GM18858 (cell line): ENCODE results near the gene RNF207.

Experiments
- ATAC-seq: cut with Tn5 transposase; IDR thresholded peaks from one replicate; pipeline ENCODE4 v1.9.1; 2021; ENCODE audit not compliant: unreplicated experiment

The RNF207 gene

DNA sequence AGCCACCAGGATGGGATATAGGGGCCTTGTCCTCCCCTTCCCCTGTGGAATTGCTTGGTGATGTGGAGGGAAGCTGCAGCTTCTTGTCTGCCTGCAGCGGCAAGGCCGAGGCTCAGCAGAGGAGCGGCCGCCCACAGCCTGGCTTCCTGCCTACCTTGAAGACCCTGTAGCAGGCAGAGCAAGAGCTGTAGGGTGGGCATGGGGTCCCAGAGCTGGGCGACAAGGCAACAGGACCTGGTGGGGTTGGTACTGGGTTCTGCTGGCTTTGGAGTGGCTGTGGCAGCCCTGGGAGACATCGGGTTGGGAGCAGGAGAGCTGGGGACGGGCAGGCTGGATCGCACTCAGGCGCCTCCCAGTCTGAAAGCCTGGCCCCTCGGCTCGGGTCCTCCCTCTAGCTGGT is 60.7 kb downstream of the RNF207 start:
- no peak for ATAC-seq

DNA sequence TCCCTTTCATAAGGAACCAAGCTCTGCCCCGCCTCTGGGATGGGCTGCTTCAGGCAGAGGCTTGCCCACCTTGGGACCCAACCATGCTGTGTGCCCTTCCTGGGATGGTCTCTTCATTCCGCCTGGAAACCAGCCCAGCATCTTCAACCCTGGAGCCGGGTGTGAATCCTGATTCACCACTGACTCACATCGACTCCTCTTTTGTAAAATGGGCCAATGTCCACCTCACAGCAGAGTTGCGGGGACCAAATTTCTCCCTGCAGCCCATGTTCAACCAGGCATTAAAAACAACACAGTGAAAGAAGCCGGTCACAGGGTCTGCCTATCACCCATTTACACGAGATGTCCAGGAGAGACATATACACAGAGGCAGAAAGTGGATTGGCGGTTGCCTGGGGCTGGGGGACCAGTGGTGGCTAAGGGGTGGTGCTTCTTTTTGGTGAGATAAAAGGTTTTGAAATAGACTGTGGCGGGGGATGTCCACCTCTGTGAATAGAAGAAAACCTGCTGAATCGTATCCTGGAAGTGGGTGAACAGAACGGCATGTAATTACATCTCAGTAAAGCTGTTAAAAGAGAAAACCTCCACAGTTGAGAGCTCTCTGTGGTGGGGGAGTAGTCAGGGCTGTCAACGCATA is 61.9 kb downstream of the RNF207 start:
- no peak for ATAC-seq

DNA sequence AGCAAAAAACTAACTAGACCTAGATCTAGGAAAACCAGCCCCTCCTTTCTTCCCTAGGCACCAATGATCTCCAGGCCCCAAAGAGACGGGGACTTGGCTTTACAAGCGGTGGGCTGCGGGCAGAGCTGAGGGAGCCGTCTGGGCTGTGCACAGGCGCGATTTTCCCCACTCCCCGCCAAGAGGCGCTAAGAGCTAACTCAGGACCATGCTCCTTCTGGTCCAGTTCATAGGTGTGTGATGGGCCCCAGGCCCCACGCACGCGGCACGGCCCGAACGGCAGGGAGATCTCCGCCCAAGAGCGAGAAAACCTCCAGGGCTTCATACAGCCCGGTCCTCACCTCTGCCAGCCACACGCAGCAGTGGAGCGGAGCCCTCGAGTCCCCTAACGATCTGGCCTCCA is 62.5 kb downstream of the RNF207 start:
- ATAC-seq: no peak

DNA sequence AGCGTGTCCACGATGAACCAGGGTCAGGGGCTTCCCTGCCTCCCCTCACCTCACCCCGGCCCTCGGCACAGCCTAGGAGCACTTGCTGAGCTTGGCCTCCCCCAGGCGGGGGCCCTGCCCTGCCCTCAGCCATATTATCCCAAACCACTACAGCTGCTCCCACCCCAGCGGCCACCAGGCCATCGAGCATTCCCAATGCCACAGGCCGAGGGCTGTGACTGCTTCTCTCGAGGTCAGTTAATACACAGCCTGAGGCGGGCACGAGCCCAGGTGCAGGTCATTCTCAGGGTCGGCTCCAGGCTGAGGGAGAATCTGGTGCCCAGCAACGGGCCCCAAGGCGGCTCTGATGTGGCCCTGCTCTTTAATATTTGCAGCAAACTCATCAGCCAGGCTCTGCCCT is 63.4 kb downstream of the RNF207 start:
- ATAC-seq: no peak

DNA sequence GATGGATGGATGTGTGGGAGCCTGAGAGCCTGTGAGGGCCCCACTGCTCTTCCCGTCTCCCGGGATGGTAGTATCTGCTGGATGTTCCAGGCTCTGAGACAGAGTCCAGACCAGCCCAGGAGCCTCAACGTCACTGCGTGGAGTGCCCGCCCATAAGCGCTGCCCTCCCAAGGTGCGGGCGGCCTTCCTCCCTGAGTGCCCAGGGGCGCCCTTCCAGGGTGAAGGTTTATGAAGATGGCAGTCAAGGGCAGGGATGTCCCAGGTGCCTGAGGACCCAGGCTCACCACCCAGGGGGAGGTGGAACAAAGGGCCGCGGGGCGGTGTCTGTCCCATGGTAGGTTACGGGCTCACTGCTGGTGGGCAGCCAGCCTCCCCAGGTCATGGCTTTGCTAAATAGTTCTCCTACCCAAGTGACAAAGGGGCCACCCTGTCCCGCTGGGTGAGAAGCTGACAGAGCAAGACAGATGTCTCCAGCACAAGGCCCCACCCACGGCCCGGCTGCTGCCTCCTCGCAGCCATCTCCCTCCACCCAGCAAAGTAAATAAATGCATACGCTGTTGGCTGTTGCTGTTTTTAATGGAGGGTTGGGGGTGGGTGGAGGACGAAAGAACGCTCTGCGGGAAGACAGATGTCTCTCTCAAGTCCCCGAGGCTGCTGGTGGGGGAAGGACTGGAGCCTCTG is 63.9 kb downstream of the RNF207 start:
- ATAC-seq: no peak

DNA sequence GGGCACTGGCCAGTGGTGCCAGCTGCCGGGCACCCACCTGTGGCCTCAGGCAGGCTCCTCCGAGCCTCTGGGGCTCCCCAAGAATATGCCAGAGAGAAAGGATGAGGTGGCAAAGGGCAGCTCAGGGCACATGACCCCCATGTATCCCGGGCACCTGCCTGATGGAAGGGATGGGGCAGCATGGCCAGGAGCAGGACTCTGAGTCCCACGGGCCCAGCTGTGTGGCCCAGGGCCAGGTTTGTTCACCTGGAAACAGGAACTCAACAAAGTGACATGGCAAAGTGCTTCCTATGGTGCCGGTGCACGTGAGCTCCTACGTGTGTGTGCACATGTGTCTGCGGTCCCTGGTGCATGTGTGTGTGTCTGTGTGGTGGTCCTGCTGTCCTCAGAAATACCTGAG is 64.5 kb downstream of the RNF207 start:
- no peak for ATAC-seq
